ENCODE results near the gene TTC17. TPM values are rescaled to one million over a fixed set of nuclear protein-coding genes. Genes with fewer than 3 reads are reported as not detected.

Gene TTC17
- total RNA-seq, 2 donors from 2014 or later, result 103 to 122 TPM

DNA sequence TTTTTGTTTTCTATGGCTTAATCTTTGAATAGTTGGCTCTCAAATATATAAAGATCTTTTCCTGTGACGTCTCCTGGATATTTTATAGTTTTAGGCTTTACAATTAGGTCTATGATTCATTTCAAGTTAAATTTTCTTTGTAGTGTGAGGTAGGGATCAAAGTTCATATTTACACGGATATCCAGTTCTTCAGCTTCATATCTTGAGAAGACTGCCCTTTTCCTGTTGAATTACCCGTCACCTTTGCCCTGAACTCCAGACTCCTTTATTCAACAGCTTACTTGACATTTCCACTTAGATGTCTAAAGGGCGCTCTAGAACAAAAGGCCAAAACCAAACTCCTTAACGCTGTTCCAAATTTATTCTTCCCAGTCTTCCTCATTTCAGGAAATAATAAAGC is 51.7 kb downstream of the TTC17 start:
- Histone ChIP-seq H3K9me3 (ENCODE audit: control insufficient read depth, low read length) (no peaks in the 10 kb centered on the region), H3K4me1 (ENCODE audit: control insufficient read depth, insufficient read depth, low read length) (no peaks in the 10 kb centered on the region), H3K27ac (ENCODE audit: low read depth, low read length) (no peak overlapping the region), H3K36me3 (ENCODE audit: control insufficient read depth, insufficient read depth, low read length) (peaks cover 83% of the 10 kb centered on the region), H3K9ac (ENCODE audit: extremely low read depth, low read length, poor library complexity, severe bottlenecking) (no peak overlapping the region), H3K4me3 (ENCODE audit: low read length) (no peak overlapping the region), H3K27me3 (ENCODE audit: control insufficient read depth, insufficient read depth, low read length, poor library complexity, severe bottlenecking) (no peaks in the 10 kb centered on the region)
- Mint-ChIP-seq H3K4me1 (no peaks in the 10 kb centered on the region), H3K9me3 (peaks cover 2% of the 10 kb centered on the region), H3K36me3 (ENCODE audit: low read depth) (peaks cover 58% of the 10 kb centered on the region), H3K27ac (no peak overlapping the region), H3K27me3 (ENCODE audit: insufficient read depth) (no peaks in the 10 kb centered on the region), H3K4me3 (no peak overlapping the region)
- no peak for TF ChIP-seq CTCF (conservative IDR thresholded peaks at IDR 0.05)
- no peak for DNase-seq
- WGBS, 2 experiments (ENCODE audit: insufficient coverage in 1 of 2, insufficient read length in 1 of 2), result 84 to 89% methylated on average over 4 to 5 of the region's 5 CpGs

GRCh38 chr11:43418197-43418596 is 59.5 kb downstream of the TTC17 start:
- Mint-ChIP-seq H3K36me3 (ENCODE audit: low read depth) (peaks cover 27% of the 10 kb centered on the region), H3K27me3 (ENCODE audit: insufficient read depth) (no peaks in the 10 kb centered on the region), H3K27ac (no peak overlapping the region), H3K4me3 (no peak overlapping the region), H3K4me1 (peaks cover 3% of the 10 kb centered on the region), H3K9me3 (peaks cover 4% of the 10 kb centered on the region)
- no peak overlapping the region for H3K27ac ChIP-seq (ENCODE audit: low read depth, low read length)
- peaks cover 6% of the 10 kb centered on the region for H3K9me3 ChIP-seq (ENCODE audit: control insufficient read depth, low read length)
- H3K36me3 ChIP-seq (ENCODE audit: control insufficient read depth, insufficient read depth, low read length), result peaks cover 48% of the 10 kb centered on the region
- H3K4me3 ChIP-seq (ENCODE audit: low read length), result no peak overlapping the region
- no peak for DNase-seq
- H3K27me3 ChIP-seq (ENCODE audit: control insufficient read depth, insufficient read depth, low read length, poor library complexity, severe bottlenecking), result no peaks in the 10 kb centered on the region
- no peak for TF ChIP-seq CTCF (conservative IDR thresholded peaks at IDR 0.05)
- 95% methylated on average over 1 of the region's 2 CpGs; no CpG with 5 or more reads in 1 of the 2 experiments for WGBS, 2 experiments (ENCODE audit: insufficient coverage in 1 of 2, insufficient read length in 1 of 2)
- H3K9ac ChIP-seq (ENCODE audit: extremely low read depth, low read length, poor library complexity, severe bottlenecking), result no peak overlapping the region
- H3K4me1 ChIP-seq (ENCODE audit: control insufficient read depth, insufficient read depth, low read length), result no peaks in the 10 kb centered on the region

DNA sequence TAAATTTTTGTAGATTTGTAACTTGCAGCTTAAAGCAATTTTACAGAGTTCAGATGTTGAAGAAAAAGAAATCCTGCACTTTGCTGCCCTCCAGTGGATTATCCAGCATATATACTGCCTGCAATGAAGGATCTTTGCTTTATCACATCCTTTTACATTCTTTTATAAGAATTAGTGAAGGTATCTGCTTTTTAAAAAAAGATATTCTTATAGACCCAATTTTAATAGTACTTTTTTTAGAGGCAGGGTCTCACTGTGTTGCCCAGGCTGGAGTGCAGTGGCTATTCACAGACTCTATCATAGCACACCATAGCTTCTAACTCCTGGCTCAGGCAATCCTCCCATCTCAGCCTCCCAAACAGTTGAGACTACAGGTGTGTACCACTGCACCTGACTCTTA is 60.7 kb downstream of the TTC17 start:
- Histone ChIP-seq H3K9ac (ENCODE audit: extremely low read depth, low read length, poor library complexity, severe bottlenecking) (no peak overlapping the region), H3K27me3 (ENCODE audit: control insufficient read depth, insufficient read depth, low read length, poor library complexity, severe bottlenecking) (no peaks in the 10 kb centered on the region), H3K36me3 (ENCODE audit: control insufficient read depth, insufficient read depth, low read length) (peaks cover 42% of the 10 kb centered on the region), H3K4me3 (ENCODE audit: low read length) (no peak overlapping the region), H3K27ac (ENCODE audit: low read depth, low read length) (no peak overlapping the region), H3K4me1 (ENCODE audit: control insufficient read depth, insufficient read depth, low read length) (no peaks in the 10 kb centered on the region), H3K9me3 (ENCODE audit: control insufficient read depth, low read length) (peaks cover 6% of the 10 kb centered on the region)
- Mint-ChIP-seq H3K27ac (no peak overlapping the region), H3K4me1 (peaks cover 3% of the 10 kb centered on the region), H3K36me3 (ENCODE audit: low read depth) (peaks cover 20% of the 10 kb centered on the region), H3K4me3 (no peak overlapping the region), H3K9me3 (peaks cover 4% of the 10 kb centered on the region), H3K27me3 (ENCODE audit: insufficient read depth) (no peaks in the 10 kb centered on the region)
- DNase-seq, result peak; percentile 56
- TF ChIP-seq CTCF (conservative IDR thresholded peaks at IDR 0.05), result peak; percentile 86
